HG03342 (cell line): ENCODE results near the gene MAP2K3.
"Not testable (repeated sequence)": the region's sequence is repeated elsewhere in the genome, so short reads cannot be mapped to it uniquely, and the experiment has no call there.

Source experiments
- ATAC-seq: cut with Tn5 transposase; IDR thresholded peaks from one replicate; pipeline ENCODE4 v1.9.1; 2021; ENCODE audit warnings: mild to moderate bottlenecking, moderate library complexity; ENCODE audit not compliant: unreplicated experiment

The MAP2K3 gene

DNA sequence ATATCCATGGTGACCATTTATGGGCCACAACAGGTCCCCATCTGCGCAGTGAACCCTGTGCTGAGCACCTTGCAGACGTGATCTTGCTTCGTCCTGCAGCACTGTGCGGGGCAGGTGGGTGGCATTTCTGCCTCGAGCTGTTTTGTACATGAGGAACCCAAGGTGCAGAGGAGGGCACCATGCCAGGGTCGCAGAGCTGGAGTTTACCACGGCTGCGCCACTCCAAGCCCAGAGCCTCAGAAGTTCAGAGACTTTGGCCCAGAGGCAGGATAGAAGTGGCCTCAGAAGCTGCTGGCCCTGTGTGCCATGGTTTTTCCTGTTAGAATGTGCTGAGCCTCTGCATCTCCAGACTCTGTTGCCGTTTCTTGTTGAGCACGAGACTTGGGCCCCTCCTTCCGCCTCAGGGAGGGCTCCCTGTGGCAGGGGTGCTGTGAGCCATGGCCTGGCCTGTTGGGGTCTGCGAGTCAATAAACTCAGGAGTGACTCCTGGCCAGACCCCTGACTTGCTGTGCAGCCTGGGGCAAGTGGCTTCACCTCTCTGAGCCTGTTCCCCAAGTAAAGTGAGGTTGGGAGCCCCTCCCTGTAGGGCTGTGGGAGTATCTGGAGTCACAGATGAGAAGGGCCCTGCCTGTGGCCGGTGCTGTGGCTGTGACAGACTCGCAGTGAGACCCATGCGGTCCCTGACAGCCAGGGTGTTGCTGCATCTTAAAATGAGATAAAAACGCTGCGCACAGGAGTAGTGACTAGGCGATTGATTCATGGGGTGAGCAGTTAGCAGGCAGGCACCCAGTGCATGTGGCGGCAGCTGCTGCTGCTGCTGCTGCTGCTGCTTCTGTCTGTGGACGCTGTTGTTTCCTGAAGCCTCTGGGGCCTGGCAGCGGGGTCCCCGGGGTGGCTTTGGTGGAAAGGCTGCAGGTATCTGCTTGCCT, 11.8 kb downstream of the MAP2K3 start:
- ATAC-seq: no peak

DNA sequence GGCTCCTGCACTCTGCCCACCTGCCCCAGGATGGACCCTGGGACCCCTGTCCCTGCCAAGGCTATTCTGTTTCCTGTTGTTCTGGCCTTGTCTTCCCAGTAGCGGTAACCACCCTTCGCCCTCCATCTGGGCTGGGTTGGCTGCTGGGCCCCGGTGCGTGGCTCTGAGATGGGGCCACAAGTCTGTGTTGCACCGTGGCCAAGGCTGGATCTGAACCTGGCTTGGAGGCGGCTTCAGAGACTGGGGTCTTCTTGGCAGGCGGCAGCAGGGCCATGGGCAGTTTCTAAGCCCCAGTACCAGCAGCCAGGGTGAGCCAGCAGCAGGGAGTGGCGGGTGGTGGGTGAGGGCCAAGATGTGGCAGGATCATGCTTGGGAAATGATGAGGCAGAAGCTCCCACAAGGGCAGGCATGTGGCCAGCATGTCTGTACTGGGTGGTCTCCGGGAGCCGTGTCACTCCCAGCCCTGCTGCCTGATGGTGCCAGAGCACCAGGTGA, 12.6 kb downstream of the MAP2K3 start:
- ATAC-seq: no peak

DNA sequence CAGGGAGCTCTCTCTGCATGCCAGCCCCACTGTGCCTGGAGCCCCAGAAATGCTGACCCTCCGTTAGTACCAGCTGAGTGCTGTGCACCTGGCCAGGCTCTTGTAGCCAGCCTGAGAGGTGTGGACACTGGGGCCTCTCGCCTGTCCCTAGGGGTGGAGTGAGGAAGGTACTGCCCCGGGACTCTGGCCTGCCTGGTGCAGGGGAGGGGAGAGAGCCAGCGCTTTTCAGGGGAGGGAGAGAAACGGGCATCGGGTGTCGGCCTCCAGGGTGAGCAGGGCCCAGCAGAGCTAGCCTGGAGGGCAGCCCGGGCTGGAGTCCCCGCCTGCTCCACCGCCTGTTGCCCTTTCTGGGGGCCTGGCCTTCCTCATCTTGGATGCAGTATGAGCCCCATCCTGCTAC, 13.1 kb downstream of the MAP2K3 start:
- ATAC-seq: no peak

DNA sequence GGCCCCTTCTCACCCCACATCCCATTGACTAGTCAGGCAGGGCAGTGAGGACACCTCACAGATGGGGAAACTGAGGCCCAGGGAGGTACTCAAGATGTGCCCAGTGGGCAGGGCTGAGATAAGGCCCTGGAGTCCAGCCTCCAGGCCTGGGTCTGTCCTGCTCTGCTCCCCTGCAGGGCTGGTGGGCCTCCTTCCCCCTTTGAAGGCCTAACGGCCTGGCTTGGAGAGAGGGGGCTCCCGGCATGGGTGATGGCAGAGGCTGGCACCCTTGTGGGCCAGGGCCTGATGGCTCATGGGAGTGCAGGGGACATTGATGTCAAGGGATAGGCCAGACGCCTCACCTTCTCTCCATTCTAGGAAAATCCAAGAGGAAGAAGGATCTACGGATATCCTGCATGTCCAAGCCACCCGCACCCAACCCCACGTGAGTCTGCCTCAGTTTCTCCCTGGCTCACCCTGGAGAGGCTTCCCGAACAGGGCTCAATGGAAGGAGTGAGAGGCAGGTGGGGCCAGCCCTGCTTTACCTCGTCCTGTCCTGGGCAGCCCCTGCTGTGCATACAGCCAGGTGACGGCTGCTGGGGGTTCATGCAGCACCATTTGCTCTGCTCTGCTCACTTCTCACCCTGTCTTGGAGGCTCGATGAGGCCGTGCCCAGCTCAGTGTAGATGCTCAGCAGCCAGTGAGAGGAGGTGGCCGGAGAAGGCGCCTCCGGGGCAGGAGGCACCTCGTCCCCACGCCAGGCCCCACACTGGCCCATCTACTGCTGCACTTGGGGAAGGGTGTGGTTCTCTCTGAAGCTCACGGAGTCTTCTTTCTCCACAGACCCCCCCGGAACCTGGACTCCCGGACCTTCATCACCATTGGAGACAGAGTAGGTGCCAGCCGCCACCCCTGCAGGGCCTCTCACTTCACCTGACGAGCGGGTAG, 13.8 kb downstream of the MAP2K3 start:
- ATAC-seq: no peak

DNA sequence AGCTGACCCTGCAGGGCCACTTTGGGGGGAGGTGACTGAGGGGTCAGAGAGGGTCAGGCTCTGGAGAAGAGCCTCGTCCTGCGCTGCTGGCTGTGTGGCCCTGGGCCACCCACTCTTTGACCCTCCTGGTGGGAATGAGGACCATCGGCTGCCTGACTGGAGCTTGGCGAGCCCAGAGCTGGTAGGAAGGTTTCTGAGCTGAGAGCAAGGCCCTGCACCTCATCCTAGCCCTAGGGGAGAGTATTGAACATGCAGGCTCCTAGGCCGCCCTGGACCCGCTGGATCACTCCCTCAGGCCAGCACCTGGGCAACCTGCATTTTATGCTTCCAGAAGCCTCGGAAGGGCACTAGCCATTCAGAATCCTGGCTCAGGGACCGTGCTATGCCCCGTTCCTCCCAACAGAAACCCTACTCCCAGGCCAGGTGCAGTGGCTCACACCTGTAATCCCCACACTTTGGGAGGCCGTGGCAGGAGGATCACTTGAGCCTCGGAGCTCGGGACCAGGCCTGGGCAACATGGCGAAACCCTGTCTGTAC, 14.5 kb downstream of the MAP2K3 start:
- ATAC-seq: no peak

DNA sequence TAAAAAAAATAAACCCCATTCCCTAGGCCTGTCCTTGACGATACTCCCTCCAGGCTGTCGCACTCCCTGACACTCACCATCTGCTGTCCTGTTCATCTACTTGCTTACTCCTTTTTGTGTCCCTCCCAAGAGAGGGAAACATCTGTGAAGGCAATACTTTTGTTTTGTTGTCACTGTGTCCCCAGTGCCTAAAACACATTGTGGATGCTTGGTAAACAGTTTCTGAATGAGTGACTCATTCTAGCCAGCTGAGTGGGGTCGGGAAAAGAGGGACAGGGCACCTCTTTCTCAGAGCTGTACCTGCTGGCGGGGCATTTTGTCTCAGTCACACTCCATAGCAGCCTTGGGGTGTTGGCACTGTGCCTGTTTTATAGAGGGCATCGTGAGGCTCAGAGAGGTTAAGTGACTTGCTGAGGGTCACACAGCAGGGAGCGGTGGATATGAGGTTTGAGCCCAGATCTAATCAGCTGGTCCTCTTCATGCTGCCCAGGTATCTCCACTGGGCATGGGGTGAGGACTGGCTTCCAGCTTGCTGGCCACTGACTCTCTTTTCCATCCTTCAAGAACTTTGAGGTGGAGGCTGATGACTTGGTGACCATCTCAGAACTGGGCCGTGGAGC, 15.6 kb downstream of the MAP2K3 start:
- no peak for ATAC-seq

DNA sequence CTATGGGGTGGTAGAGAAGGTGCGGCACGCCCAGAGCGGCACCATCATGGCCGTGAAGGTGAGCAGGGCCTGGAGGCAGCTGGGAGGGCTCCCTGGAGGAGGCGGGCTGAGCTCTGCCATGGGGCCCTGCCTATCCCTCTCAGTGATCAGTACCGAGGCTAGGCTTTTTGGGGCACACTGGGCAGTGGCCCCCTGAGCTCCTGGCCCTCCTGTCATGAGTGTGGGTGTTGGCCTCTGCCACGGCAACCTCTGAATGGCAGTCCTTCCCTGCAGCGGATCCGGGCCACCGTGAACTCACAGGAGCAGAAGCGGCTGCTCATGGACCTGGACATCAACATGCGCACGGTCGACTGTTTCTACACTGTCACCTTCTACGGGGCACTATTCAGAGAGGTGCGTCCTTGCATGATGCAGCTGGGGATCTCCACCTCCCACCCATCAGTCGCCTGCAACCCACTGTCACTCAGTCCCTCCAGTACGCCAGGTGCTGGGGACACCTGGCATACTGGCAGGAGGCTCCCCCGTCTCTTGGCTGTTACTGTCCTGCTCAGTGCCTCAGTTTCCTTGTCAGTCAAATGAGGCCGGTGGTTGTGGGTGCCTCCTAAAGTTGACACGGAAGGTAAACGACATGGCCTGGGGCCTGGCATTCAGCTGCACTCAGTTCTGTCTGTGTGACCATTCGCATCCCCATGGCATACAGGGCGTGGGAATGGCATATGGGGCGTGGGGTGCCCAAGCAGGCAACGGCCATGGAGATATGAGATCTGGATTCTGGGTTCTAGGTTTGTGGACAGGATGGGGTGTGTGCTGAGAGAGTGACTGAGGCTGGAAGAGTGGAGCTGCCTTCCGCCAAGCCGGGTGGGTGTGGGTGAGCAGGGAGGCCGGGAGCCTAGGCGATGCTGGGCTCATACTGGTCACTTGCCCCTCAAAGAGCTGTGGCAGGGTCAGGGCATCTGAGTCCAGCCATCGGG, 16.4 kb downstream of the MAP2K3 start:
- ATAC-seq: no peak

DNA sequence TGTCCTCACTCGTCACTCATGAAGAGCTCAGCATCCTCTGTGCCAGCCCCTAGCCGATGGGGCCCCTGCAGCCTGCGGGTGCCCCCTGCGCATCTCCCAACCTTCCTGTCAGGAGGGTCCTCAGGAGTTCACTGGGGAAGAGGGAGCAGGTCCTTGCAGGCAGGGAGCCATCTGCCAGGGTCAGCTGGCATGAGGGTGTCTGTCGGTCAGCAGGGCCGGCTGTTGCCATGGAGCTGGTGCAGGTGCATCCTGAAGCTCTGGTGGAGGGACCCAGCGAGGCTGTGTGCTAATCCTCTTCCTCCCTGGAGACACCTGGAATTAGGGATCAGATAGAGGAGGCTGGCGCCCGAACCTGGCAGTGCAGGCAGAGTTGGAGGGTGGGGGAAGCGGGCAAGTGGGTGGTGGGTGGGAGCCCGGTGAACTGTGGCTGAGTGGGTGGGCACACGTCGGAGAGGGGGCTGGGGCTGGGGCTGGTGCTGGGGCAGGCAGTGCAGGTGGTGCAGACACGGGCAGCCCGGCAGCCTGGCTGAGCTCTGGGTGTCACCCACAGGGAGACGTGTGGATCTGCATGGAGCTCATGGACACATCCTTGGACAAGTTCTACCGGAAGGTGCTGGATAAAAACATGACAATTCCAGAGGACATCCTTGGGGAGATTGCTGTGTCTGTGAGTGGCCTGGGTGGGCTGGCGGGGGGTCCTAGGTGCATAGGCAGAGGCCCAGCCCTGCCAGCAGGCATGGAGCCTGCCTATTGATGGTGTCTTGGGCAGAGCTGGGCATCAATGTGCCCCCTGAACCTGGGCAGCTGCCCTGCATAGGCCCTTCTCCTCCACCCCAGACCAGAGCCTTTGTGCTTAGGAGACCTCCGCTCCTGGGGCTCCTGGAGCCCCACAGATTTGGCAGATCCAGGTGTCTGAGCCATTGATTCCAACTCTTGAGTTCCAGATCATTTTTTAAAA, 17.4 kb downstream of the MAP2K3 start:
- ATAC-seq: no peak

DNA sequence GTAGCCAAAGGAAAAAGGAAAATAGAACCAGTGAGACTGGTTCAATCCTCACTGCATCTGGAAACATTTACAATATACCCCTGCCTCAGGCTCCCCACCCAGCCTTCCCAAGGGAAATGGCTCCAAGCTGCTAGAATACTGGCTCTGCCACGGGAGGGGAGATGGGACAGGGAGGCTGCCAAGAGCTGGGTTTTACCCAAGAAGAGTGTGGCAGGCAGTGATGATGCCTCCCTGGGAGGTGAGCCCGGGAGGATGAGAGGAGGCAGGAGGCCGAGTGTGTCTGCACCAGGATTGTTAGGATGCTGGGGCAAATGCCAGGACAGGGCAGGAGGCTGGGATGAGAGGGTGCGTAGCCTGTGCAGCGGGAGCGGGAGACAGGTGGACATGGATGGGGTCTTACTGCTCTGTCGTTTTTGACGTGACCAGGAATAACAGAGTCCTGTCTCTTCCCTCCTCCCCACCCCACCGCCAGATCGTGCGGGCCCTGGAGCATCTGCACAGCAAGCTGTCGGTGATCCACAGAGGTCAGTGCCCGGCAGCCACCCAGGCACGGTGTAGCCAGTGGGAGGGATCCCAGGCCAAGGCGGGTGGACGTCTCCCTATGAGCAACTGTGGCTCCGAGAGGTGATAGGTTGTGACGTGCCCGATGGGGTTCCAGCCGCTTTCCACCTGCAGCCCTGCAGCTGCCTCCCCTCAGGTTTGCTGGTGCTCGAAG, 18.4 kb downstream of the MAP2K3 start:
- ATAC-seq: no peak

DNA sequence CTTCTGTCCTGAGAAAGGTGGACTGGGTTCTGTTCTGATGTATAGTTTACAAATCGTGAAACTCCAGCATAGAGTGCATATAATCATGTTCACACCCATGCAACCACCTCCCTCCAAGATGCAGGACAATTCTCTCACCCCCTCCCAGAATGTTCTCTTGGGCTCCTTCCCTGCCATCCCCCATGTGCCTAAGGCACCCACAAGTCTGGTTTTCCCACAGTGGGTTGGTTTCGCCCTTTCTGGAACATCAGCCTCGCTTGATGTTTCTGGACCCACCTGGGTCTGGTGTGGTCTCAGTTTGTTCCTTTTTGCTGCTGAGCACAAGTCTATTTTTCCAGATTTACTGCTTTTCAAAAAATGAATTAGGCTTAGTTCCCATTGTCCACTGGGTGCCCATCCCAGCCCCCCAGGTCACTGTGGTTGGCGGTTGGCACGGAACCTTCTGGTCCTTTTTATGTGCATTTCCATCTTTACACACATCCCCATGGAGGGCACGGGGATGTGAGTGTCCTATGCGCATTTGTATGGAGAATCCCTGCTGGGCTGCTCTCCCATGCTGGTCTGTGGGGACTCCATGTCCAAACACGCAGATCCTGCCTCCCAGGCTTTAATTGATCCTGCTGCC, 19.0 kb downstream of the MAP2K3 start:
- ATAC-seq: no peak

DNA sequence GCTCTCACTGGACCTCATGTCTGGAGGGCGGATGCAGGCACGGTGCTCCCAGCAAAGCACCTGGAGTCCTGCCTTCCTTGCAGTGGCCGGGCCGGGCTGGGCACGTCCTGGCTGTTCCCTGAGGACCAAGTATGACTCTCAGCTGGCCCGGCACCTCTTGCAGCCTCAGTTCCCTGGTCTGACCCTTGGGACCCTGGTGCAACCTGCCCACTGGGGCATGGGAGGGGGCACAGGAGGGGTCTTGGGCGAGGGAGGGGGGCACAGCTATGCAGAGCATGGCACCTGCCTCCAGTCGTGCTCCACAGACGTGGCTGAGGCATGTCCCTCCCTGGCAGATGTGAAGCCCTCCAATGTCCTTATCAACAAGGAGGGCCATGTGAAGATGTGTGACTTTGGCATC, 19.6 kb downstream of the MAP2K3 start:
- ATAC-seq: no peak

DNA sequence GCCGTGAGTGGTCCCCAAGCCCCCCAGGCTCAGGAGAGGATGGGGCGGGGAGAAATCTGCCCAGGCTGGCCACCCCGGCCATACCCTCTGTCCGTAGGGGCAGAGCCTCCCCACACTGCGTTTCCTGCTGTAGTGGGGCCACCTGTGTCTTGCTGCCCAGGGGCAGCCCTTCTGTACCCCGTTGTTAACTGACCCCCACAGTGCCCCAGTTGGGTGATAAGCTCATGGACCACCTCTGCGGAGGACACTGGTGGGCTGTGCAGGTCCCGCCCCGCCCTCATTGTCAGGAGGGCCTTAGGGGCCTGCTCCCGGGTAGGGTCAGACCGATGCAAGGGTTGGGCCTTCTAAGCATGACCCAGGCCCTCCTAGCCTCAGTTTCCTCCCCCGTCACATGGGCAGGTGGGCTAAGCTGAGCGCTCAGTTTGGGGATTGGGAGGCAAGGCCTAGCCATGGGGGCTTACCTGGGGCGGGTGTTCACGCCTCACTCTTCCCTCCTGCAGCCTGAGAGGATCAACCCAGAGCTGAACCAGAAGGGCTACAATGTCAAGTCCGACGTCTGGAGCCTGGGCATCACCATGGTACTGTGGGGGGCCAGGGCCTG, 20.1 kb downstream of the MAP2K3 start:
- not testable (repeated sequence) for ATAC-seq

DNA sequence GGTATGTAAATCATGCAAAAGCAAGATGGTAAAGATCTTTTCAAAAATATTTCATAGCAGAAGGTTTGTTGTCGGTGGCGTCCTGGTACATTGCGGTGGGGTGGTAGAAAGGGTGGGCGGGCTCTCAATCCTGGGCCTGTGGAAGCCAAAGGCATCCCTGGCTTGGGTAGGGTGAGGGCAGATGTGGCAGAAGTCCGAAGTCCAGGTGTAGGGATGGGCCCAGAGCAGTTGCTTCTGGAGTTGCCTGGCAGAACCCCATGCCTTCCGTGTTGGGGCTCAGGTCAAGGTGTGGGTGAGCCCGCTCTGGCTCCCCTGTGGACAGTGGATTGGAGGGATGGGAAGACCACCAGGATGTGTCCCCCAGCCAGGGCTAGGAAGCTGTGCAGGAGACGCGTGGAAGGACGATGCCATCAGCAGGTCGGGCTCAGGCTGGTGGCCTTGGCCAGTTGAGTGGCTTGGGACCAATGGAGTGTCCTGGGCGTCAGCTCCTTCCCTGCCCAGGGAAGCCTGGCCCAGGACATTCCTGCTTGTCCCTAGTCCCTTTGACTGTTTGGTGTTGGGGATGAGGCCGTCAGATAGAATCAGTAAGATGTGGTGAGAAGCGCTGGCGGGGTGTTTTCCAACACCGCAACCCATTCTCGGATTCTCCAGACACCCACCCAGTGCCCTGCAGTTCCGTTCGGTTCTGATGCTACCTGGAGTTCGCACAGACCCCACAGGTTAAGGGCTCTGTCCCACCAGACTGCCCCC, 21.1 kb downstream of the MAP2K3 start:
- ATAC-seq: not testable (repeated sequence)

DNA sequence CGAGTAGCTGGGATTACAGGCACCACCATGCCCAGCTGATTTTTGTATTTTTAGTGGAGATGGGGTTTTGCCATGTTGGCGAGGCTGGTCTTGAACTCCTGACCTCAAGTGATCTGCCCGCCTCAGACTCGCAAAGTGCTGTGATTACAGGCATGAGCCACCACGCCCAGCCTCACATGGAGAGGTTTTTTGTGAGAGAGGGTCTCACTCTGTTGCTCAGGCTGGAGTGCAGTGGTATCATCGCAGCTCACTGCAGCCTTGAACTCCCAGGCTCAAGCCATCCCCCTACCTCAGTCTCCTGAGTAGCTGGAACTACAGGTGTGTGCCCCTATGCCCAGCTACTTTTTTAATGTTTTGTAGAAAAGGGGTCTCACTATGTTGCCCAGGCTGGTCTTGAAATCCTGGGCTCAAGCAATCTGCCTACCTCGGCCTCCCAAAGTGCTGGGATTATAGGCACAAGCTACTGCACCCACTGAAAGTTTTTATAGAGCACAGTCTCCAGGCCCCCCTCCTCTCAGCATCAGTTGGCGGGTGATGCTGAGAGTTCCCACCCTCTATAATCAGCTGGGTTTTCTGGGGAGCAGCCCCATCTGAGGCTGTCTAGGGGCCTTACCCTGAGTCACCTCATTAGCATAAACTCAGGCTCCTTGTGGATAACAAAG, 22.2 kb downstream of the MAP2K3 start:
- ATAC-seq: not testable (repeated sequence)

DNA sequence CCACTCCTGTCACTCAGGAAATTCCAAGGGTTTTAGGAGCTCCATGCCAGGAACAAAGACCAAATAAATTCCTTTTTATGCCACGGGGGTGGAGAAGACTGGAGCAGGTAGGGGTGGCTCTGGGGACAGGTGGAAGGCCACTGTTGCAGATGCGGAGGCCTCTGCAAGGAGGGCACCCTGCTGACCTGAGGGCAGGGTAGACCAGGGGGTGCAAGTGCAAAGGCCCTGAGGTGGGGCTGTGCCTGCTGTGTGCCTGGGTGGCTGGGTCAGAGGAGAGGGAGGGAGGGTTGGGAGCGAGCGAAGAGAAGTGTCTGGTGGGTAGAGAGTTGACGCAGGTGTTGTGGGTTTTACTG, 22.7 kb downstream of the MAP2K3 start:
- ATAC-seq: not testable (repeated sequence)

DNA sequence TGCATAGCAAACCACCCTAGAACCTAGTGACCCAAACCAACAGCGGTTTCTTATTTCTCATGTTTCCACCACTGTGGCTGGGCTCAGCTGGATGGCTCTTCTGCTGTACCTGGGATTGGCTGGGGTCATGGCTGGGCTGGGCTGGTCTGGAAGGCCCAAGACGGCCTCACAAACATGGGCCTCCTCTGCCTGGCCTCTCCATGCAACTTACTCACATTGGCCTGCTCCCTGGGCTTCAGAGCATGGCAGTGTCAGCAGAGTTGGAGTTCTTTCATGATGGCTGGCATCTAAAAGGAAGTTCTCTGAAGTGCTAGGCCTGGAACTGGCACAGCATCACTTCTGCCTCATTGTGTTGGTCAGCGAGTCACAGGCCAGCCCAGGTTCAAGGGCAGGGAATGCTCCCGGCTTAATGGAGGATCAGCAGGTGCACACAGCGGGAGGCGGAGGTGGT, 24.4 kb downstream of the MAP2K3 start:
- not testable (repeated sequence) for ATAC-seq
